Chondrocyte (in vitro differentiated cells): ENCODE data around the gene FHIP1B. TPM values are rescaled to one million over a fixed set of nuclear protein-coding genes. Genes with fewer than 3 reads are reported as not detected.

Experiments
- DNase-seq: peaks from one replicate; pipeline ENCODE4 v3.0.0; 2021; ENCODE audit warnings: mixed read lengths, low spot score
- H3K27ac Mint-ChIP-seq: one replicate; pipeline ENCODE4 v1.8.0; 2021; ENCODE audit warnings: mild to moderate bottlenecking, moderate library complexity, mixed read lengths; ENCODE audit not compliant: unreplicated experiment
- H3K27me3 Mint-ChIP-seq: 2 replicates; pipeline ENCODE4 v1.8.0; 2021; ENCODE audit warnings: low read depth, mixed read lengths
- H3K36me3 Mint-ChIP-seq: 2 replicates; pipeline ENCODE4 v1.8.0; 2021; ENCODE audit warnings: low read depth, mixed read lengths
- H3K4me1 Mint-ChIP-seq: 2 replicates; pipeline ENCODE4 v1.8.0; 2021; ENCODE audit warnings: low read depth, mild to moderate bottlenecking, mixed read lengths
- H3K4me3 Mint-ChIP-seq: one replicate; pipeline ENCODE4 v1.8.0; 2021; ENCODE audit warnings: mild to moderate bottlenecking, moderate library complexity, mixed read lengths; ENCODE audit not compliant: unreplicated experiment
- H3K9me3 Mint-ChIP-seq: 2 replicates; pipeline ENCODE4 v1.8.0; 2021; ENCODE audit warnings: low read depth, mixed read lengths
- total RNA-seq: library from RNA; stranded (reverse); gene quantifications from 3 replicates; pipeline ENCODE4 v1.2.1, GENCODE V29; 2021
- TF ChIP-seq, protein P1 (sequence below): fragments of 200-600 bp; sonication (generic); IDR thresholded peaks from 2 replicates; pipeline ENCODE4 v1.5.0; 2021; ENCODE audit warnings: antibody characterized with exemption, mild to moderate bottlenecking, moderate library complexity

FHIP1B gene
- total RNA-seq, 1 donor from 2014 or later: 19.8 TPM

DNA sequence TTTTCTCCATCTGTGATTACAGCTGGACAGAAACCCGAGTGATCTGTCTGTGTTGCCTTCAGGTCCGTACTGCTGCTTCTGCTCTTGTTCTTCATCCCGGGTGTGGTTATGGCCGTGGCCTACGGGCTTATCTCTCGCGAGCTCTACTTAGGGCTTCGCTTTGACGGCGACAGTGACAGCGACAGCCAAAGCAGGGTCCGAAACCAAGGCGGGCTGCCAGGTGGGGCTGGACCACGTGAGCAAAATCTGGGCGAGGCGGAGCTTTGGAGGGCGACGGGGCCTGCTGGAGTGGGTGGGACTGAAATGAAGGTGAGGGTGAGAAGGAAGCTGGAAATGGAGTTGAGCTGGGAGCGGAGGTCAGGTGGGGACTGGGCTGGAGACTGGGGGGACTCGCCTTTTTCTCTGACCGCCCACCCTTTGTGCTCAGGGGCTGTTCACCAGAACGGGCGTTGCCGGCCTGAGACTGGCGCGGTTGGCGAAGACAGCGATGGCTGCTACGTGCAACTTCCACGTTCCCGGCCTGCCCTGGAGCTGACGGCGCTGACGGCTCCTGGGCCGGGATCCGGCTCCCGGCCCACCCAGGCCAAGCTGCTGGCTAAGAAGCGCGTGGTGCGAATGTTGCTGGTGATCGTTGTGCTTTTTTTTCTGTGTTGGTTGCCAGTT, 36.3 kb upstream of the FHIP1B start:
- TF ChIP-seq, protein P1, sequence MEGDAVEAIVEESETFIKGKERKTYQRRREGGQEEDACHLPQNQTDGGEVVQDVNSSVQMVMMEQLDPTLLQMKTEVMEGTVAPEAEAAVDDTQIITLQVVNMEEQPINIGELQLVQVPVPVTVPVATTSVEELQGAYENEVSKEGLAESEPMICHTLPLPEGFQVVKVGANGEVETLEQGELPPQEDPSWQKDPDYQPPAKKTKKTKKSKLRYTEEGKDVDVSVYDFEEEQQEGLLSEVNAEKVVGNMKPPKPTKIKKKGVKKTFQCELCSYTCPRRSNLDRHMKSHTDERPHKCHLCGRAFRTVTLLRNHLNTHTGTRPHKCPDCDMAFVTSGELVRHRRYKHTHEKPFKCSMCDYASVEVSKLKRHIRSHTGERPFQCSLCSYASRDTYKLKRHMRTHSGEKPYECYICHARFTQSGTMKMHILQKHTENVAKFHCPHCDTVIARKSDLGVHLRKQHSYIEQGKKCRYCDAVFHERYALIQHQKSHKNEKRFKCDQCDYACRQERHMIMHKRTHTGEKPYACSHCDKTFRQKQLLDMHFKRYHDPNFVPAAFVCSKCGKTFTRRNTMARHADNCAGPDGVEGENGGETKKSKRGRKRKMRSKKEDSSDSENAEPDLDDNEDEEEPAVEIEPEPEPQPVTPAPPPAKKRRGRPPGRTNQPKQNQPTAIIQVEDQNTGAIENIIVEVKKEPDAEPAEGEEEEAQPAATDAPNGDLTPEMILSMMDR: no peak
- Mint-ChIP-seq H3K4me3 (no peak overlapping the region), H3K36me3 (no peaks in the 10 kb centered on the region), H3K27ac (no peak overlapping the region), H3K9me3 (peaks cover 1% of the 10 kb centered on the region), H3K4me1 (peaks cover 8% of the 10 kb centered on the region), H3K27me3 (peaks cover 22% of the 10 kb centered on the region)
- DNase-seq: no peak

DNA sequence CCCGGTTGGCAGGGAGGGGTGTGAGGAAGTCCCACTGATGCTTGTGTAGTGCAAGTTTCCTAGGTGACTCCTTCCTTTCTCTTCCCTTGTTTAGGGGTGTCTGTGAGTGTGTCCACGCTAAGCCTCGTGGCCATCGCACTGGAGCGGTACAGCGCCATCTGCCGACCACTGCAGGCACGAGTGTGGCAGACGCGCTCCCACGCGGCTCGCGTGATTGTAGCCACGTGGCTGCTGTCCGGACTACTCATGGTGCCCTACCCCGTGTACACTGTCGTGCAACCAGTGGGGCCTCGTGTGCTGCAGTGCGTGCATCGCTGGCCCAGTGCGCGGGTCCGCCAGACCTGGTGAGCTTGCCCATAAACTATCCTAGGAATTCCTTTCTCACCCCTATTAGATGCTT, 35.6 kb upstream of the FHIP1B start:
- Mint-ChIP-seq H3K9me3 (no peaks in the 10 kb centered on the region), H3K4me1 (peaks cover 8% of the 10 kb centered on the region), H3K27me3 (peaks cover 19% of the 10 kb centered on the region), H3K27ac (no peak overlapping the region), H3K36me3 (no peaks in the 10 kb centered on the region), H3K4me3 (no peak overlapping the region)
- TF ChIP-seq, protein P1: no peak
- DNase-seq: no peak

DNA sequence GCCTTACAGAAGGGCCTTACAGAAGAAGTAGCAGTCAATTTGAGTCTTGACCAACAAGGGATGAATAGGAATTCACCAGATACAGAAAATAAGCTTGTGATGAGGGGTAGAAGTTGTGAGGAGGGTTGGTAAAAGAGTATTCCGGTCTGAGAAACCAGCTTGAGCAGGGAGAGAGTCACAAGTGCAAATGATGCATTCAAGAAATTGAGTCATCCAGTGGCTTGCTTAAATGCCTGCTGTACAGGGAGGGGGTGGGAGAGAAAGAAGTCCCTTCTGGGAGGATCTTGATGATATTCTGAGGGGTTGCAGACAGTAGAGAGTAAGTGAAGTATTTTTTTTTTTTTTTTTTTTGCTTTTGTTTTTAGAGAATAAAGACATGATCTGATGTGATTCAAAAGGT, 34.4 kb upstream of the FHIP1B start:
- TF ChIP-seq, protein P1: no peak
- H3K4me3 Mint-ChIP-seq: no peak overlapping the region
- no peak overlapping the region for H3K27ac Mint-ChIP-seq
- DNase-seq: no peak
- no peaks in the 10 kb centered on the region for H3K36me3 Mint-ChIP-seq
- H3K9me3 Mint-ChIP-seq: no peaks in the 10 kb centered on the region
- H3K27me3 Mint-ChIP-seq: peaks cover 24% of the 10 kb centered on the region
- peaks cover 8% of the 10 kb centered on the region for H3K4me1 Mint-ChIP-seq

DNA sequence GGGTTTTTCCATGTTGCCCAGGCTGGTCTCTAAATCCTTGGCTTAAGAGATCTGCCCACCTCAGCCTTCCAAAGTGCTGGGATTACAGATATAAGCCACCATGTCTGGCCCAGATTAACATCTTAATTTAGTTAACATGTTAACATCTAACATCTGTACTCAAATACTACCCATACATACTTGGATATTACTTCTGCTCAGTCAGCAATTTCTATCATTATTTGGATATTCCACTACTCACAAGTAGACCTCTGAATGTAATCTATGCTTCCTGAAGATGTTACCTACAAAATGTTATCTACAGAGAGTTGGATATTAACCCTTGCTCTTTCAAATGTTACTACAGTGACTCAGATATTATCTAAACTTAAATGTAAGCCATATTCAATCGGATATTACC, 29.2 kb upstream of the FHIP1B start:
- no peak overlapping the region for H3K27ac Mint-ChIP-seq
- H3K4me3 Mint-ChIP-seq: no peak overlapping the region
- no peak for DNase-seq
- H3K36me3 Mint-ChIP-seq: no peaks in the 10 kb centered on the region
- H3K9me3 Mint-ChIP-seq: no peaks in the 10 kb centered on the region
- peaks cover 8% of the 10 kb centered on the region for H3K4me1 Mint-ChIP-seq
- TF ChIP-seq, protein P1: no peak
- H3K27me3 Mint-ChIP-seq: peaks cover 28% of the 10 kb centered on the region

DNA sequence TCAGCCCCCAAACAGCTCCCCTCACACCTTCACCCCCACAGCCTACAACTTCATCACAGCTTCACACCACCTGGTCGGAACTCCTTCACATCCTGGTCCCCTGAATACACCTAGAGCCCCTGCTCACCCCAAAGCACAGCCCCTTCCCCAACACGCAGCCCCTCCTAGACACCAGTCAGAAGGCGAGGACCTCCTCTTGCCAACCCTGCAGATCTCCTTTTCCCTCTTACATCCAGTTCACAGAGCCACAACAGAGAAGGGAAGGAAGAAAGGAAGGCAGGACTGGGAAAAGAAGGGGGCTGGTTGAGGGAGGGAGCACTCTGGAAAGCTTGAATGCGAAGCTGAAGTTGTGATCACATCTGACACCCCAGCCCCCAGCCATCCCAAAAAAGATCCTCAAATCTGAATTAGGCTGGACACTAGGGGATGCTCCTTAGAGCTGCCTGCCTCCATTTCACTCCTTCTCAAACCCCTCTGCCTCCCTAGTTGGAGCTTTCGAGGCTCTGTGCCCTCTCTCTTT, 25.8 kb upstream of the FHIP1B start:
- H3K4me1 Mint-ChIP-seq: peaks cover 10% of the 10 kb centered on the region
- H3K9me3 Mint-ChIP-seq: no peaks in the 10 kb centered on the region
- H3K27ac Mint-ChIP-seq: no peak overlapping the region
- TF ChIP-seq, protein P1: no peak
- no peak overlapping the region for H3K4me3 Mint-ChIP-seq
- DNase-seq: no peak
- no peaks in the 10 kb centered on the region for H3K36me3 Mint-ChIP-seq
- H3K27me3 Mint-ChIP-seq: peaks cover 25% of the 10 kb centered on the region
